Esophagus mucosa (tissue), 1 donor: ENCODE results near the gene MGAT4C. TPM values are rescaled to one million over a fixed set of nuclear protein-coding genes. Genes with fewer than 3 reads are reported as not detected.
"Not testable (repeated sequence)": the region's sequence is repeated elsewhere in the genome, so short reads cannot be mapped to it uniquely, and the experiment has no call there.

ENCODE experiments used
- ATAC-seq: fragments of 200-7000 bp; cut with Tn5 transposase; one replicate; pipeline ENCODE4 v1.9.1; 2020
- total RNA-seq: library from RNA; stranded (reverse); gene quantifications from one replicate; pipeline ENCODE4 v1.2.4, GENCODE V29; 2023
- donor health status: DM: yes; HTN: yes; CAD: no.

The MGAT4C gene
- total RNA-seq, result not detected

DNA sequence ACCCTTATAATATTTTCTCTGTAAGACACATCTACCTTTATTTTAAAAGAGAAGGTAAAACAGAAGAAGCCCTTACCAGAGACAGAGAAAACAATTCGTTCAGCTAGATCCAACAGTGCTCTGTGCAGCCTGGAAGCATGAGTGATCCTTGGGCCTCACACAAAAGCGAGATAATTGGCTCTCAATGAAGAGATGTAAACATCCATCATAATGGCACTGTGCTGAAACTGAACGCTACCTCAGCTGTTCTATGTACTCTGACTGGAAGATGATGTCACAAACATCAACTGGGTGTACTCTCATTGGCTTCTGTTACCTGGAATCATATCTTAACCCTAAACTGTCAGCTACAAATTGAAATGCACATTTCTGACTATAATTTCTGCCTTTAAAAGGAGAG lies at the start of gene MGAT4C:
MGAT4C (minus strand) TSS at position 229 of the 400 bp plus-strand sequence.
- ATAC-seq, result no peak

- not testable (repeated sequence) for ATAC-seq
Measured at GRCh38 chr12:86296396-86296795, 40.2 kb upstream of the MGAT4C start.

DNA sequence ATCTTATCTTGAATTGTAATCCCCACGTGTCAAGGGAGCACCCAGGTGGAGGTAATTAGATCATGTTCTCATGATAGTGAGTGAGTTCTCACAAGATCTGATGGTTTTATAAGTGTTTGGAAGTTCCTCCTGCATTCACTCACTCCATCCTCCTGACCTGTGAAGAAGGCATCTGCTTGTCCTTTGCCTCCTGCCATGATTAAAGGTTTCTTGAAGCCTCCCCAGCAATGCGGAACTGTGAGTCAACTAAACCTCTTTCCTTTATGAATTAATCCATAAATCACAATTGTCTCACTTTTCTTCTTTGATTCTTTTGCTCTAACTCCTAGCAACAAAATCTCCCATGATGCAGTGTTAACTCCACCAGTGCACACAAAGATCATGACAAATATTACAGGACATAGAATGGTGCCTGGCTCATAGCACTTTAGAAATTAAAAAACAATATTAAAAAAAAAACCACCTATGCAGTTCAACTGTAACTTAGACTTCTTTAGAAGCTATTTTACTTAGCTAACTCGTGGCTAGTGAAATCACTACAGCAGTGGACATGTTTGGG lies 37.6 kb upstream of the MGAT4C start:
- ATAC-seq, result no peak

GRCh38 chr12:86292480-86292879 lies 36.3 kb upstream of the MGAT4C start:
- ATAC-seq, result no peak

GRCh38 chr12:86290615-86291014 lies 34.4 kb upstream of the MGAT4C start:
- ATAC-seq, result no peak

DNA sequence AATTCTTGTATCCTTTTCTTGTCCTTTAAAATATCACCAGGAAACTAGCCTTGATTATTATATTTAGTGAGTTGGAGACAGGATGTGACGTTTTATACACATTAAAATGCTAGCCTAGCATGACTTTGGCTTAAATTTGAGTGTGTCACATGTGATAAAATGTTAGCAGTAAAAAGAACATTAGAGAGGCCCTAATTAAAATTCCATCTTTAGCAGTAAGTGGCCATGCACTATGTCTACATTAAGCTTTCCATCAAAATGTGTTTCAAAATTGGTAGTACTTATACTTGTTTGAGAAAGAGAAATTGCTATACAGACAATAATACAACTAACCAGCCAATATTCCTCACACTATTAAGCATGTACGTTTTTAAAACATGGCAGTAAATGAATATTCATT lies 29.9 kb upstream of the MGAT4C start:
- no peak for ATAC-seq

GRCh38 chr12:86283620-86284019 lies 27.4 kb upstream of the MGAT4C start:
- ATAC-seq, result no peak

DNA sequence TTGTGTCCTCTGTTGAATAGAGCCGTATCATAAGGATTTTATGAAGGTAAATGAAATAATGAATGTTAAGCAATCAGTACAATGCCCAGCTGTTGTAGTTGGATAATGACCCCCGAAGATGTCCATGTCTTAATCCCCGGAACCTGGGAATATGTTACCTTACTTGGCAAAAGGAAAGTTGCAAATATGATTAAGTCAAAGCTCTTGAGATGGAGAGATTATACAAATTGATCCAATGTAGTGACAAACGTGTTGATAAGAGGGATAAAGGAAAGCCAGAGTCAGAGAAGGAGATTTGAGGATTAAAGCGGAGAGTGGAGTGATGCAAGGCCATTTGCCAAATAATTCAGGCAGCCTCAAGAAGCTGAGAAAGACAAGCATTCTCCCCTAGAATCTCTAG lies 19.2 kb upstream of the MGAT4C start:
- no peak for ATAC-seq

- ATAC-seq, result peak; percentile 15
Measured at GRCh38 chr12:86265329-86265695, 9.1 kb upstream of the MGAT4C start.

- ATAC-seq, result peak; percentile 100
Measured at GRCh38 chr12:86264451-86265328, 8.5 kb upstream of the MGAT4C start.

DNA sequence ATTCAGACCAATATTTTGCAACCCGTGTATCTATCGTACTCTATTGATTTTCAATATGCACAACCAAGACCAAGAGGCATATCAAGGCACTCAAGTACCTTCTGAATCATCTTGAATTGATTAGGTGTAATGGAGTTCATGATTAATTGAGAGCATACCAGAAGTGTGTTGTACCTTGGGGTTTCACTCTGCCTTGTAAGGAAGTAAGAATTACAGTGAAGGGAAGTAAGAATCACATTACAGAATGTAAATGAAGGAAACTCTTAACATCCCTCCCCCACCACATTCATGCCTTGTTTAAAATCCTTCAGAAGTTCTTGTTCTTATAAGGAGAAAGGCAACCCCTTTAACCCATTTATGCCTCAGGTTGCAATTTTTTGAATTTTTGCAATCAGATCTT lies 5.4 kb upstream of the MGAT4C start:
- ATAC-seq, result no peak

DNA sequence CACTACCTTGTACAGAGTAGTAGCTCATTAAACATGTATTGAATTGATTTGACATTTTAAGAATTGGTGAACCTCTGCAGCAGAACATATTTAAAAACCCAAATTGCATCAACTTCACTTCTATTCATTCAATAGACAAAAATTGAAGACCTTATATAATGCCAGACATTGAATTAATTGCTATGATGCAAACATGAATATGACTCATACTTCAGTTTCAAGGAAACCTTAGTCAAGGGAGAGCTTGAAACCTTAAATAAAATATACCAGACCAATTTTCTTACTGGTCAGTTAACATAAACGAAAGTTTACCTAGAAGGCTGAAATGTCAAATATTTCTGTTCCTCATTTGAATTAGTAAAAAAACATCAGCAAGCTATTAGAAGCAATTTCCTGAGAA lies 5.0 kb upstream of the MGAT4C start:
- no peak for ATAC-seq

GRCh38 chr12:86260183-86260582 lies 4.0 kb upstream of the MGAT4C start:
- ATAC-seq, result no peak

- ATAC-seq, result no peak
Measured at GRCh38 chr12:86257134-86257533, 943 bp upstream of the MGAT4C start.

- ATAC-seq, result no peak
Measured at GRCh38 chr12:86254399-86255107, 1.6 kb downstream of the MGAT4C start.

DNA sequence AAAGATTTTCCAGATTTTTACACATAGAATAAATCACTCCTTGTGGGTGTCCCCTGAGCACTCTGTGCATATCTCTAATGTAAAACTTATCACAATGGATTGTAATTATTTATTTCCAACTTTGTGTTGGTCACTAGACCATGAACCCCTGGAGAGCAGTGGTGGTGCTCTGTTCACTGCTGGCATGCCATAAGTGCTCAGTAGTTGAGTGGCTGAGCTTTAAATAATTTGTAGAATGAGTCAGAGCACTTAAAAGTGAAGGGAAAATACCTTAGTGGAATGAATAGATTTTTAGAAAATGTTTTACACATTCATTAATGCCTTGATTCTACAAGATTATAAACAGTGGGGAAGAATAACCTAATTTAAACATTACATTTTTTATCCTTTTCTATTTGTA lies 6.3 kb downstream of the MGAT4C start:
- ATAC-seq, result no peak

DNA sequence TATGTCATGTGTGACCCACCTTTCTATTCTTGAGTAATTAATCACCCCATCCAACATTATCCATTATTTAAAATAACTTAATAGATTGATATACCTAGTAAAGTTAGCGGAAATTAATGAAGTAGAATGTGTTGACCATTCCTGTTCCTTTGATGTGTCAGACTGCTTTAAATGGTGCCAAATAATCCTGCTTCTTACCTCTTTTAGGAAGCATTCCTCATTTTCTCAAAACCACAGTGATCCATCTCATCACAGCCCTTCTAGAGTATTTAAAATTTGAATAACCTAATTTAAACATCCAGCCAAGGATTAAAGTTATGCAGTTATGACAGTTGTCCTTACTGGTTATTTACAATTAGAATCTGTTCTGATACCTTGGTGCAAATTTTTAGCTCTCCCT lies 6.9 kb downstream of the MGAT4C start:
- ATAC-seq, result no peak

- no peak for ATAC-seq
Measured at GRCh38 chr12:86247871-86248270, 8.3 kb downstream of the MGAT4C start.

GRCh38 chr12:86241600-86241999 lies 14.6 kb downstream of the MGAT4C start:
- ATAC-seq, result no peak

DNA sequence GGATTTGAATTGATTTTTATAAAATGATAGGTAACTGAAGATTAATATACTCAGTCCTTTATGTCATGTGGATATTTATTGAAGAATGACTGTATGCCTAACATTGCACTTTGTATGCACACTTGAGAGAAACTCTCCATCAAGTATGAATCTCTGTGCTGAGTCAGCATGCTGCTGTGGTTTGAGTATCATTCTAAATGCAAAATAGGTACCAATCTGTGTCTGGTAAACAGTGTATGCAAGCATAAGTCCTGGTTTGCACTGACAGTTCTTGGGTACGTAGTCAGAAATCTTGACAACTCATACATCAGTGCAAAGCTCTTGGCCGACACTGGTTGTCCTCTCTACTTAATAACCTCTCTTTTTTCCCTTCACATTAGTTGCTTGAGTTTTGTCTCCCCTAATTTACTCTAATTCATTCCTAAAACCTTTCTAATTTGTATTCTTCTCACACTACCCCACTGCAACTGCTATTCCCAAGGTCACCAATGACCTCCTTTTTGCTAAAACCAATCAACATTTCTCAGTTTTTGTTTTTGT lies 21.8 kb downstream of the MGAT4C start:
- no peak for ATAC-seq

GRCh38 chr12:86233126-86233525 lies 23.1 kb downstream of the MGAT4C start:
- no peak for ATAC-seq

GRCh38 chr12:86230516-86231146 lies 25.6 kb downstream of the MGAT4C start:
- ATAC-seq, result no peak

DNA sequence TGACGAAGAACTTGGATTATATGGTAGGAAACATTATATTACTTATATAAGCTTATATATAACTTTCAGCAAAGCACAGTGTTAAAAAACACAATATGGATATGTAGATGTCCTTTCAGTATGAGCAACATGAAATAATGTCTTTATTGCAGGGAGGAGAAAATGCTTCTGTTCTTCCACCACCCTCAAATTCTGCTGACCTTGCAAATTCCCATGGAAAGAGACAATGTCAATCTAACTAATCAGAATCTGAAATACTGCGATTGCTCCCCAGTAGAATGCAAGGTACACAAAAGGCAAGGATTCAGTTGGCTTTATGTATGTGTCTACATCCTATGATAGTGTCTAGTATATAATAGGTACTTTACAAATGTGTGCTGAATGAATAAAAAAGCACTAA lies 26.4 kb downstream of the MGAT4C start:
- no peak for ATAC-seq
